ENCODE results near the gene NELFA. TPM values are rescaled to one million over a fixed set of nuclear protein-coding genes. Genes with fewer than 3 reads are reported as not detected.

The NELFA gene
- total RNA-seq, 1 experiment from 2014 or later, result 27.0 TPM

DNA sequence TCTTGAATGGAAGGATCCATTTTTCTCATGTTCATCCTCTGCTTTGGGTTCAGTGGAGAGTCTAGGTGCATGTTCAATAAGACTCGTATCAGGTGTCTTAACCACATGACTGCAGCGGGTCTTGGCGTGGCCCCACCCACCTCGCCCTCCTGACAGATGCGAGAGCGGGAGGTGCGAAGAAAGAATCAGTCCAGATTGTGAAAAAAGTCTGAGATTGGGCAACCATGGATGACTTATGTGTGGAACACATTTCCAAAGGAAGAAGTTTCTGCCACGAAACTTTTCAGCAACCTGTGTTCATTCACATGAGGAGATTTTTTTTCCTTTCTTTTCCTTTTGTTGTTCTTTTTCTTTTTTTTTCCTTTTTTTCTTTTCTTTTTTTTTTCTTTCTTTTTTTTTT is 70.7 kb downstream of the NELFA start:
- Histone ChIP-seq H3K4me3 (ENCODE audit: low read depth in 2 of 2, low read length in 2 of 2) (no peak overlapping the region), H3K27me3 (ENCODE audit: control insufficient read depth, insufficient read depth, low read length) (no peaks in the 10 kb centered on the region), H3K4me1 (ENCODE audit: control insufficient read depth, insufficient read depth, low read length) (no peaks in the 10 kb centered on the region), H3K36me3 (ENCODE audit: control insufficient read depth, insufficient read depth, low read length) (peaks cover 26% of the 10 kb centered on the region), H3K9me3 (ENCODE audit: control insufficient read depth, insufficient read depth, low read depth, low read length) (no peaks in the 10 kb centered on the region), H3K27ac (ENCODE audit: low read length) (no peak overlapping the region)
- ChIA-PET POLR2A (no interaction called here), CTCF (no interaction called here)
- TF ChIP-seq, protein P1, sequence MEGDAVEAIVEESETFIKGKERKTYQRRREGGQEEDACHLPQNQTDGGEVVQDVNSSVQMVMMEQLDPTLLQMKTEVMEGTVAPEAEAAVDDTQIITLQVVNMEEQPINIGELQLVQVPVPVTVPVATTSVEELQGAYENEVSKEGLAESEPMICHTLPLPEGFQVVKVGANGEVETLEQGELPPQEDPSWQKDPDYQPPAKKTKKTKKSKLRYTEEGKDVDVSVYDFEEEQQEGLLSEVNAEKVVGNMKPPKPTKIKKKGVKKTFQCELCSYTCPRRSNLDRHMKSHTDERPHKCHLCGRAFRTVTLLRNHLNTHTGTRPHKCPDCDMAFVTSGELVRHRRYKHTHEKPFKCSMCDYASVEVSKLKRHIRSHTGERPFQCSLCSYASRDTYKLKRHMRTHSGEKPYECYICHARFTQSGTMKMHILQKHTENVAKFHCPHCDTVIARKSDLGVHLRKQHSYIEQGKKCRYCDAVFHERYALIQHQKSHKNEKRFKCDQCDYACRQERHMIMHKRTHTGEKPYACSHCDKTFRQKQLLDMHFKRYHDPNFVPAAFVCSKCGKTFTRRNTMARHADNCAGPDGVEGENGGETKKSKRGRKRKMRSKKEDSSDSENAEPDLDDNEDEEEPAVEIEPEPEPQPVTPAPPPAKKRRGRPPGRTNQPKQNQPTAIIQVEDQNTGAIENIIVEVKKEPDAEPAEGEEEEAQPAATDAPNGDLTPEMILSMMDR (IDR thresholded peaks at IDR 0.05), result no peak
- TF ChIP-seq, protein P2, sequence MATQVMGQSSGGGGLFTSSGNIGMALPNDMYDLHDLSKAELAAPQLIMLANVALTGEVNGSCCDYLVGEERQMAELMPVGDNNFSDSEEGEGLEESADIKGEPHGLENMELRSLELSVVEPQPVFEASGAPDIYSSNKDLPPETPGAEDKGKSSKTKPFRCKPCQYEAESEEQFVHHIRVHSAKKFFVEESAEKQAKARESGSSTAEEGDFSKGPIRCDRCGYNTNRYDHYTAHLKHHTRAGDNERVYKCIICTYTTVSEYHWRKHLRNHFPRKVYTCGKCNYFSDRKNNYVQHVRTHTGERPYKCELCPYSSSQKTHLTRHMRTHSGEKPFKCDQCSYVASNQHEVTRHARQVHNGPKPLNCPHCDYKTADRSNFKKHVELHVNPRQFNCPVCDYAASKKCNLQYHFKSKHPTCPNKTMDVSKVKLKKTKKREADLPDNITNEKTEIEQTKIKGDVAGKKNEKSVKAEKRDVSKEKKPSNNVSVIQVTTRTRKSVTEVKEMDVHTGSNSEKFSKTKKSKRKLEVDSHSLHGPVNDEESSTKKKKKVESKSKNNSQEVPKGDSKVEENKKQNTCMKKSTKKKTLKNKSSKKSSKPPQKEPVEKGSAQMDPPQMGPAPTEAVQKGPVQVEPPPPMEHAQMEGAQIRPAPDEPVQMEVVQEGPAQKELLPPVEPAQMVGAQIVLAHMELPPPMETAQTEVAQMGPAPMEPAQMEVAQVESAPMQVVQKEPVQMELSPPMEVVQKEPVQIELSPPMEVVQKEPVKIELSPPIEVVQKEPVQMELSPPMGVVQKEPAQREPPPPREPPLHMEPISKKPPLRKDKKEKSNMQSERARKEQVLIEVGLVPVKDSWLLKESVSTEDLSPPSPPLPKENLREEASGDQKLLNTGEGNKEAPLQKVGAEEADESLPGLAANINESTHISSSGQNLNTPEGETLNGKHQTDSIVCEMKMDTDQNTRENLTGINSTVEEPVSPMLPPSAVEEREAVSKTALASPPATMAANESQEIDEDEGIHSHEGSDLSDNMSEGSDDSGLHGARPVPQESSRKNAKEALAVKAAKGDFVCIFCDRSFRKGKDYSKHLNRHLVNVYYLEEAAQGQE (IDR thresholded peaks at IDR 0.05; ENCODE audit: insufficient read depth in 1 of 2, low read depth in 2 of 2, low read length in 1 of 2), result no peak
- no peak for TF ChIP-seq POLR2AphosphoS5 (IDR thresholded peaks at IDR 0.05; ENCODE audit: low read depth, low read length)
- TF ChIP-seq TCF7L2 (IDR thresholded peaks at IDR 0.05; ENCODE audit: low read depth, low read length), result no peak
- no peak for TF ChIP-seq SIN3A (IDR thresholded peaks at IDR 0.05; ENCODE audit: borderline replicate concordance, insufficient read depth, low read depth, low read length)
- no TSS peak for BruUV-seq (replicated peaks)
- intact Hi-C loops (cut with micrococcal nuclease; ENCODE audit: unreplicated experiment), result no loop called here
- in situ Hi-C loops (cut with HindIII; ENCODE audit: low pct_unique_long_range_greater_than_20kb, low sequenced_read_pairs), result no loop called here
- DNase-seq (ENCODE audit: low read depth, low spot score), result no peak
- ATAC-seq, result no peak

DNA sequence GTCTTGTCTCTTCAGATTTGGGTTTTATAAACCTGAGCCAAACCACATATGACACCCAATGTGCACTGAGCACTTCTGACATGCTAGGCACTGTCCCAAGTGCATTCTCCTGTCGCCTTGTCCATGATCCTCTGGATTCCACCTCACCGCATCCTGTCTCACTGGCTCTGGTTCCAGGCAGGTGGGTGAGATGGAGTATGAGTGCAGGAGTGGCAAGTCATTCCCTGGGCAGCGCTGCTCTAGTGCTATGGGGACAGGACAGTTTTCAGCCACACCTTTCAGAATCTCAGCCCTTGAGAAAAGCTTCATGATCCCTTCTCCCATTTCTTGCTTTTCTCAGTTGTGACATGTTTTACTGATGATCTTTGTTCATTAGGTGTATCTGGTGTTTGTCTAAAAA is 71.2 kb downstream of the NELFA start:
- Histone ChIP-seq H3K9me3 (ENCODE audit: control insufficient read depth, insufficient read depth, low read depth, low read length) (no peaks in the 10 kb centered on the region), H3K4me3 (ENCODE audit: low read depth in 2 of 2, low read length in 2 of 2) (no peak overlapping the region), H3K36me3 (ENCODE audit: control insufficient read depth, insufficient read depth, low read length) (peaks cover 26% of the 10 kb centered on the region), H3K4me1 (ENCODE audit: control insufficient read depth, insufficient read depth, low read length) (no peaks in the 10 kb centered on the region), H3K27me3 (ENCODE audit: control insufficient read depth, insufficient read depth, low read length) (no peaks in the 10 kb centered on the region), H3K27ac (ENCODE audit: low read length) (no peak overlapping the region)
- no peak for ATAC-seq
- ChIA-PET CTCF (interaction anchor here (0.5 kb wide), 1 partner anchor 13 kb away, joined by 8 read pairs; no protein-coding TSS in a partner anchor), POLR2A (no interaction called here)
- no peak for DNase-seq (ENCODE audit: low read depth, low spot score)
- BruUV-seq (replicated peaks), result no TSS peak
- intact Hi-C loops (cut with micrococcal nuclease; ENCODE audit: unreplicated experiment), result no loop called here
- in situ Hi-C loops (cut with HindIII; ENCODE audit: low pct_unique_long_range_greater_than_20kb, low sequenced_read_pairs), result no loop called here
- TF ChIP-seq POLR2AphosphoS5 (IDR thresholded peaks at IDR 0.05; ENCODE audit: low read depth, low read length) (no peak), TCF7L2 (IDR thresholded peaks at IDR 0.05; ENCODE audit: low read depth, low read length) (no peak), SIN3A (IDR thresholded peaks at IDR 0.05; ENCODE audit: borderline replicate concordance, insufficient read depth, low read depth, low read length) (no peak)
- TF ChIP-seq, protein P1 (IDR thresholded peaks at IDR 0.05), result no peak
- TF ChIP-seq, protein P2 (IDR thresholded peaks at IDR 0.05; ENCODE audit: insufficient read depth in 1 of 2, low read depth in 2 of 2, low read length in 1 of 2), result no peak
